Measurements from ENCODE around the gene COL25A1.
"Not testable (repeated sequence)": the region's sequence is repeated elsewhere in the genome, so short reads cannot be mapped to it uniquely, and the experiment has no call there.

- TF ChIP-seq, protein P1, sequence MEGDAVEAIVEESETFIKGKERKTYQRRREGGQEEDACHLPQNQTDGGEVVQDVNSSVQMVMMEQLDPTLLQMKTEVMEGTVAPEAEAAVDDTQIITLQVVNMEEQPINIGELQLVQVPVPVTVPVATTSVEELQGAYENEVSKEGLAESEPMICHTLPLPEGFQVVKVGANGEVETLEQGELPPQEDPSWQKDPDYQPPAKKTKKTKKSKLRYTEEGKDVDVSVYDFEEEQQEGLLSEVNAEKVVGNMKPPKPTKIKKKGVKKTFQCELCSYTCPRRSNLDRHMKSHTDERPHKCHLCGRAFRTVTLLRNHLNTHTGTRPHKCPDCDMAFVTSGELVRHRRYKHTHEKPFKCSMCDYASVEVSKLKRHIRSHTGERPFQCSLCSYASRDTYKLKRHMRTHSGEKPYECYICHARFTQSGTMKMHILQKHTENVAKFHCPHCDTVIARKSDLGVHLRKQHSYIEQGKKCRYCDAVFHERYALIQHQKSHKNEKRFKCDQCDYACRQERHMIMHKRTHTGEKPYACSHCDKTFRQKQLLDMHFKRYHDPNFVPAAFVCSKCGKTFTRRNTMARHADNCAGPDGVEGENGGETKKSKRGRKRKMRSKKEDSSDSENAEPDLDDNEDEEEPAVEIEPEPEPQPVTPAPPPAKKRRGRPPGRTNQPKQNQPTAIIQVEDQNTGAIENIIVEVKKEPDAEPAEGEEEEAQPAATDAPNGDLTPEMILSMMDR (IDR thresholded peaks at IDR 0.05) = not testable (repeated sequence)
- not testable (repeated sequence) for TF ChIP-seq POLR2A (IDR thresholded peaks at IDR 0.05)
These were observed 432.5 kb downstream of the COL25A1 start for GRCh38 chr4:108869970-108870369.
